CD14-positive monocyte (primary cell): ENCODE measurements around the gene BACE2. TPM values are rescaled to one million over a fixed set of nuclear protein-coding genes. Genes with fewer than 3 reads are reported as not detected.

ENCODE experiments used
- DNase-seq, 3 donors: peaks; one replicate each; pipeline ENCODE4 v3.0.0-alpha.2; 2011 to 2022
- H2AFZ ChIP-seq: 2 replicates; pipeline ENCODE4 v1.6.0; 2012; ENCODE audit warnings: mild to moderate bottlenecking, low read depth, low read length, inconsistent platforms; ENCODE audit not compliant: insufficient read depth, poor library complexity, severe bottlenecking
- H3K27ac ChIP-seq, 2 donors: 1 replicate in 1 of 2; 2 replicates in 1 of 2; pipeline ENCODE4 v1.5.1; 2012 to 2013; ENCODE audit warnings: low read length in 2 of 2, control low read depth in 1 of 2, inconsistent platforms in 1 of 2, low read depth in 1 of 2, mild to moderate bottlenecking in 1 of 2
- H3K27me3 ChIP-seq, 2 donors: one replicate each; pipeline versions ENCODE4 v1.6.0 to v1.6.1; 2011 to 2013; ENCODE audit warnings: low read length in 2 of 2; ENCODE audit not compliant: control insufficient read depth in 2 of 2, insufficient read depth in 2 of 2
- H3K36me3 ChIP-seq, 2 donors: replicated peaks in 1 of 2; 1 replicate in 1 of 2; 2 replicates in 1 of 2; pipeline versions ENCODE4 v1.5.1 to v1.6.1; 2012 to 2013; ENCODE audit warnings: low read length in 2 of 2, control low read depth in 1 of 2, inconsistent platforms in 1 of 2, mild to moderate bottlenecking in 1 of 2; ENCODE audit not compliant: insufficient read depth in 2 of 2, control insufficient read depth in 1 of 2
- H3K4me1 ChIP-seq, 2 donors: 1 replicate in 1 of 2; 2 replicates in 1 of 2; pipeline versions ENCODE4 v1.5.1 to v1.6.1; 2012 to 2013; ENCODE audit warnings: low read length in 2 of 2, control low read depth in 1 of 2, inconsistent platforms in 1 of 2, mild to moderate bottlenecking in 1 of 2, moderate library complexity in 1 of 2; ENCODE audit not compliant: insufficient read depth in 2 of 2, control insufficient read depth in 1 of 2
- H3K4me2 ChIP-seq: replicated peaks from 2 replicates; pipeline ENCODE3; 2012; ENCODE audit warnings: low read length, moderate library complexity, mild to moderate bottlenecking; ENCODE audit not compliant: poor library complexity, severe bottlenecking; ENCODE audit errors: extremely low read depth
- H3K4me3 ChIP-seq, 3 experiments: fragments of 200-600 bp in 1 of 3; sonication (generic) in 1 of 3; replicated peaks in 1 of 3; 1 replicate in 2 of 3; 2 replicates in 1 of 3; pipeline ENCODE4 v1.5.1; 2011 to 2013; ENCODE audit warnings: low read length in 3 of 3, mild to moderate bottlenecking in 3 of 3, control low read depth in 2 of 3, low read depth in 2 of 3, inconsistent platforms in 1 of 3, moderate library complexity in 1 of 3
- H3K79me2 ChIP-seq: 2 replicates; pipeline ENCODE4 v1.6.0; 2012; ENCODE audit warnings: mild to moderate bottlenecking, control low read depth, inconsistent platforms, low read length, moderate library complexity; ENCODE audit not compliant: insufficient read depth
- H3K9ac ChIP-seq: 2 replicates; pipeline ENCODE4 v1.6.0; 2017; ENCODE audit warnings: low read length, mild to moderate bottlenecking; ENCODE audit not compliant: insufficient read depth, poor library complexity, severe bottlenecking
- H3K9me3 ChIP-seq, 2 donors: replicated peaks in 1 of 2; 1 replicate in 1 of 2; 2 replicates in 1 of 2; pipeline versions ENCODE4 v1.5.1 to v1.6.1; 2012 to 2013; ENCODE audit warnings: low read length in 2 of 2, control low read depth in 1 of 2; ENCODE audit not compliant: control insufficient read depth in 1 of 2, insufficient read depth in 1 of 2
- H4K20me1 ChIP-seq: 2 replicates; pipeline ENCODE4 v1.6.0; 2012; ENCODE audit warnings: mild to moderate bottlenecking, low read length, control low read depth, moderate library complexity; ENCODE audit not compliant: insufficient read depth
- H3K27ac Mint-ChIP-seq, 7 donors: one replicate each; pipeline ENCODE4 v1.8.0; 2020; ENCODE audit warnings: mild to moderate bottlenecking in 7 of 7, mixed read lengths in 7 of 7, moderate library complexity in 6 of 7, inconsistent platforms in 2 of 7
- H3K27me3 Mint-ChIP-seq, 3 donors: one replicate each; pipeline ENCODE4 v1.8.0; 2021 to 2022; ENCODE audit warnings: low read depth in 3 of 3, mild to moderate bottlenecking in 3 of 3, mixed read lengths in 3 of 3, moderate library complexity in 3 of 3, inconsistent platforms in 1 of 3
- H3K36me3 Mint-ChIP-seq, 2 donors: one replicate each; pipeline ENCODE4 v1.8.0; 2020; ENCODE audit warnings: mixed read lengths in 2 of 2, inconsistent platforms in 1 of 2, mild to moderate bottlenecking in 1 of 2
- H3K4me1 Mint-ChIP-seq: one replicate; pipeline ENCODE4 v1.8.0; 2020; ENCODE audit warnings: mild to moderate bottlenecking, mixed read lengths
- H3K4me3 Mint-ChIP-seq, 2 donors: one replicate each; pipeline ENCODE4 v1.8.0; 2020; ENCODE audit warnings: mild to moderate bottlenecking in 2 of 2, mixed read lengths in 2 of 2, moderate library complexity in 1 of 2
- H3K9me3 Mint-ChIP-seq, 7 donors: one replicate each; pipeline ENCODE4 v1.8.0; 2020 to 2022; ENCODE audit warnings: mixed read lengths in 7 of 7, mild to moderate bottlenecking in 6 of 7, moderate library complexity in 6 of 7, inconsistent platforms in 2 of 7
- WGBS: methylation state at CpG from one replicate; pipeline ENCODE4 v1.1.5; 2013; ENCODE audit warnings: missing lambda C conversion rate; ENCODE audit not compliant: insufficient coverage; 5-methylcytosine and 5-hydroxymethylcytosine counted together
- intact Hi-C, 2 donors: fragments of 100-400 bp; cut with micrococcal nuclease; formaldehyde crosslinking; loops; one replicate each; pipeline versions ENCODE4 v1.15.0 to v1.15.1; 2023
- polyA plus RNA-seq, 3 donors: library from polyadenylated mRNA; depleted of rRNA in 1 of 3; unstranded in 2 of 3; stranded (reverse) in 1 of 3; fragments of 300-500 nt in 2 of 3; fragments of >200 nt in 1 of 3; fragmentation: Illumina TruSeq in 2 of 3; gene quantifications; 1 replicate in 2 of 3; 2 replicates in 1 of 3; pipeline ENCODE4 v1.2.3, GENCODE V29; 2012 to 2021
- TF ChIP-seq, protein P1 (sequence below): fragments of 200-600 bp; IDR thresholded peaks from one replicate; pipeline ENCODE4 v1.8.0; 2022; ENCODE audit warnings: antibody characterized with exemption, mild to moderate bottlenecking

Gene BACE2
- polyA plus RNA-seq, 3 donors, result 0.05 to 0.26 TPM; not detected in 1

DNA sequence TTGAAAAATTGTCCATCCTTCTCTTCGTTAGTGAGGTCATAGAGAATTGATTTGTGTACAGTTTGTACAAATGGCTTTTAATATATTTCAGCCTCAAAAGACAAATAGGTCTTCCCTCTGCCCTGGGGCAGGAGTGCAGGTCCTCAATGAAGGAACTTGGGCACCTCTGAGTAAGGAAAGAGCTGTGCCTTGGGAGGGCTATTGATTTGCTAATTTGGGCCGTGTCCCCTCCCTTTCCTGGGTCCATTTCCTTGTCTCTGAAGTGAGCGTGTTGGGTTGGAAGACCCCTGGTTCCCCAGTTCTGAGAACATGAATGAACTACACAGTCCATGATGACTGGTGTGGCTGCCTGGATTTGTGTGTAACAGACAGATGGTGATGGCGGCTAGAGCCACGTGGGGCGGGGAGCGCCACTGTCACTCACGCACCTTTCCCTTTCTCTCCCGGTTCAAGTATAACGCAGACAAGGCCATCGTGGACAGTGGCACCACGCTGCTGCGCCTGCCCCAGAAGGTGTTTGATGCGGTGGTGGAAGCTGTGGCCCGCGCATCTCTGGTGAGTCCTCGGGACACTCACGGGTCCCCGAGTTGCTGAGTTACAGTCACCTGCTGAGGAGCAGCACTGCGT lies 77.7 kb downstream of the BACE2 start:
- DNase-seq, result no peak
- H3K4me2 ChIP-seq, result no peak overlapping the region
- H3K27ac ChIP-seq, result no peak overlapping the region
- peaks cover 0 to 4% of the 10 kb centered on the region in 2 donors for H3K9me3 ChIP-seq
- H3K27me3 ChIP-seq, result no peaks in the 10 kb centered on the region
- WGBS, result 96% methylated on average over 14 of the region's 20 CpGs
- no peak overlapping the region for H3K9ac ChIP-seq
- Mint-ChIP-seq H3K36me3 (no peaks in the 10 kb centered on the region), H3K4me1 (no peaks in the 10 kb centered on the region), H3K9me3 (peaks cover 0 to 9% (median 2%) of the 10 kb centered on the region in 7 donors), H3K27me3 (peaks cover 0 to 2% (median 1%) of the 10 kb centered on the region in 3 donors), H3K4me3 (no peak overlapping the region), H3K27ac (no peak overlapping the region)
- TF ChIP-seq, protein P1, sequence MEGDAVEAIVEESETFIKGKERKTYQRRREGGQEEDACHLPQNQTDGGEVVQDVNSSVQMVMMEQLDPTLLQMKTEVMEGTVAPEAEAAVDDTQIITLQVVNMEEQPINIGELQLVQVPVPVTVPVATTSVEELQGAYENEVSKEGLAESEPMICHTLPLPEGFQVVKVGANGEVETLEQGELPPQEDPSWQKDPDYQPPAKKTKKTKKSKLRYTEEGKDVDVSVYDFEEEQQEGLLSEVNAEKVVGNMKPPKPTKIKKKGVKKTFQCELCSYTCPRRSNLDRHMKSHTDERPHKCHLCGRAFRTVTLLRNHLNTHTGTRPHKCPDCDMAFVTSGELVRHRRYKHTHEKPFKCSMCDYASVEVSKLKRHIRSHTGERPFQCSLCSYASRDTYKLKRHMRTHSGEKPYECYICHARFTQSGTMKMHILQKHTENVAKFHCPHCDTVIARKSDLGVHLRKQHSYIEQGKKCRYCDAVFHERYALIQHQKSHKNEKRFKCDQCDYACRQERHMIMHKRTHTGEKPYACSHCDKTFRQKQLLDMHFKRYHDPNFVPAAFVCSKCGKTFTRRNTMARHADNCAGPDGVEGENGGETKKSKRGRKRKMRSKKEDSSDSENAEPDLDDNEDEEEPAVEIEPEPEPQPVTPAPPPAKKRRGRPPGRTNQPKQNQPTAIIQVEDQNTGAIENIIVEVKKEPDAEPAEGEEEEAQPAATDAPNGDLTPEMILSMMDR, result no peak
- intact Hi-C loops, result no loop called here
- H2AFZ ChIP-seq, result no peak overlapping the region
- H4K20me1 ChIP-seq, result no peaks in the 10 kb centered on the region
- H3K79me2 ChIP-seq, result no peaks in the 10 kb centered on the region
- no peaks in the 10 kb centered on the region for H3K36me3 ChIP-seq
- no peak overlapping the region for H3K4me3 ChIP-seq
- no peaks in the 10 kb centered on the region for H3K4me1 ChIP-seq

GRCh38 chr21:41246808-41247207 lies 78.8 kb downstream of the BACE2 start:
- no peaks in the 10 kb centered on the region for H3K36me3 ChIP-seq

More at GRCh38 chr21:41246808-41247207, 78.8 kb downstream of the BACE2 start:
- Mint-ChIP-seq H3K4me3 (no peak overlapping the region), H3K36me3 (no peaks in the 10 kb centered on the region), H3K4me1 (no peaks in the 10 kb centered on the region), H3K27me3 (peaks cover 0 to 1% (median 0%) of the 10 kb centered on the region in 3 donors), H3K27ac (no peak overlapping the region), H3K9me3 (peaks cover 0 to 12% (median 2%) of the 10 kb centered on the region in 7 donors)
- no peaks in the 10 kb centered on the region for H3K27me3 ChIP-seq
- TF ChIP-seq, protein P1, result no peak
- H3K4me2 ChIP-seq, result no peak overlapping the region
- no peak for DNase-seq
- H3K9ac ChIP-seq, result no peak overlapping the region
- WGBS, result 97% methylated on average over 13 of the region's 13 CpGs
- intact Hi-C loops, result no loop called here
- H3K79me2 ChIP-seq, result no peaks in the 10 kb centered on the region
- H3K4me3 ChIP-seq, result no peak overlapping the region
- H3K4me1 ChIP-seq, result no peaks in the 10 kb centered on the region
- H2AFZ ChIP-seq, result no peak overlapping the region
- H4K20me1 ChIP-seq, result no peaks in the 10 kb centered on the region
- H3K27ac ChIP-seq, result no peak overlapping the region
- H3K9me3 ChIP-seq, result peaks cover 0 to 4% of the 10 kb centered on the region in 2 donors
